Sigmoid colon (tissue), 4 donors: Measurements from ENCODE around the gene NMRAL1.
A peak's percentile ranks its signal among the peaks of the same experiment; 100 is the strongest.

Experiments
- CTCF ChIP-seq, 4 experiments: fragments of 450-650 bp in 3 of 4; fragments of 200-600 bp in 1 of 4; IDR thresholded peaks; one replicate each; pipeline ENCODE4 v1.5.1; 2016 to 2019; ENCODE audit warnings: antibody characterized with exemption in 4 of 4, mild to moderate bottlenecking in 3 of 4, moderate library complexity in 2 of 4
- EP300 ChIP-seq, 4 donors: sonication (generic); formaldehyde crosslinking; IDR thresholded peaks; one replicate each; pipeline ENCODE4 v1.6.1; 2017; ENCODE audit warnings: antibody characterized with exemption in 4 of 4
- POLR2A ChIP-seq, 2 donors: fragments of 450-650 bp; IDR thresholded peaks; one replicate each; pipeline ENCODE4 v1.6.1; 2016; ENCODE audit warnings: antibody characterized with exemption in 2 of 2, mild to moderate bottlenecking in 2 of 2, moderate library complexity in 2 of 2
- POLR2AphosphoS5 ChIP-seq, 4 donors: sonication (generic); formaldehyde crosslinking; IDR thresholded peaks; one replicate each; pipeline ENCODE4 v1.6.1; 2017; ENCODE audit warnings: antibody characterized with exemption in 4 of 4

GRCh38 chr16:4500272-4500671 is 25.8 kb upstream of the NMRAL1 start:
- no peak for TF ChIP-seq POLR2A (IDR thresholded peaks at IDR 0.05)
- no peak for TF ChIP-seq CTCF (IDR thresholded peaks at IDR 0.05)
- TF ChIP-seq EP300 (IDR thresholded peaks at IDR 0.05): peak in 2 of 4 donors; percentile 45 to 64
- TF ChIP-seq POLR2AphosphoS5 (IDR thresholded peaks at IDR 0.05): peak; percentile 53 to 92 (median 88)
